ENCODE measurements around the gene ARHGEF33.

- TF ChIP-seq GATA2 (IDR thresholded peaks at IDR 0.05; ENCODE audit: low read depth, low read length), result no peak
- TF ChIP-seq GATA3 (IDR thresholded peaks at IDR 0.05; ENCODE audit: low read depth, low read length), result no peak
Measured at GRCh38 chr2:38981003-38981669, 91.5 kb downstream of the ARHGEF33 start.
